GM12892 (cell line): ENCODE measurements around the gene LTB4R.

Source experiments
- POLR2A ChIP-seq: IDR thresholded peaks from 2 replicates; pipeline ENCODE4 v1.6.1; 2011; ENCODE audit warnings: low read depth, low read length, control low read depth
- POLR2AphosphoS5 ChIP-seq: IDR thresholded peaks from 2 replicates; pipeline ENCODE4 v1.6.1; 2011; ENCODE audit warnings: low read depth, low read length, control low read depth
- TAF1 ChIP-seq: IDR thresholded peaks from 2 replicates; pipeline ENCODE4 v1.6.1; 2011; ENCODE audit warnings: low read depth, mild to moderate bottlenecking, control low read depth, low read length, borderline replicate concordance

GRCh38 chr14:24325041-24325530, 13.8 kb downstream of the LTB4R start:
- TF ChIP-seq POLR2A: no peak
- no peak for TF ChIP-seq POLR2AphosphoS5
- no peak for TF ChIP-seq TAF1
